ENCODE data around the gene GID8.
A peak's percentile ranks its signal among the peaks of the same experiment; 100 is the strongest.

Gene GID8

DNA sequence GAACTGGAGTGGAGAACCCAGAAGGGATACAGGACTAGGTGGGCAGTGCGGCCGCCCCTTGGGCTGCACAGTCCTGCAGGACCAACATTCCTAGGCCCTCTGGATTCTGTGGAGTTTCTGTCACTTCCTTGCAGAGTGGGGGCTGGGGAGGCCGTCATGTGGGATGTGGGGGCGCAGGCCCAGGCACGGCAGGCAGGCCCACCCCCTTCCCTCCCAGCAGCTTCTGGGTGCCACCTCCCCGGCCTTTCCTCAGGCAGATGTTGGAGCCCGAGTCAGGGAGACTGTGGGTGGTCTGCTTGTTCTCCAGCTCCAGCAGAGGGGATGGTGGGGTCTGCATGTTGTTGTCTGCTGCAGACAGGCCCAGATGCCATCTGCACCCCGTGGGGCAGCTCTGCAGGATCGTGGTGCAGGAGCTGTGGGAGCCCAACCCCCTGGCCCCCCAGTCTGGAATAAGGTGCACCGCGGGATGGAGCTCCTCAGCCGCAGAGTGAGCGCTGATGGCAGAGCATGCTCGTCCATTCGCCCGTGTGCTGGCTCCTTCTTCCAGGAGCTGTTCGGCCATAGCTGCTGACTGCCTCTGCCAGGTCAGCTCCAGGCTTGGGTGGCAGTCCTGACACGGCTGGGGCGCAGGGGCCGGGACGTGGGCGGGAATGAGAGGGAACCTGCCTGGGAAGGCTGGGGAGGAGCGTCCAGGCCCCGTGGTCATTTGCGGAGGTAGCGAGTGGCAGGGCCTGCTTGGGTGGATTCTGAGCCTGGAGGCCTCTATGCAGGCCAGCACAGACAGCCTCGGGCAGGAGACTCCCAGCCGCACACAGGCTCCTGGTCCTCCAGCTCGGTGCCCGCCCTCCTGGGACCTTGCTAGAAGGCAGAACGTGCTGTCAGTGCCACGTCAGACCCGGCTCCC lies 32.6 kb downstream of the GID8 start:
- DNase-seq (ENCODE audit: low read depth in 2 of 2), result no peak

DNA sequence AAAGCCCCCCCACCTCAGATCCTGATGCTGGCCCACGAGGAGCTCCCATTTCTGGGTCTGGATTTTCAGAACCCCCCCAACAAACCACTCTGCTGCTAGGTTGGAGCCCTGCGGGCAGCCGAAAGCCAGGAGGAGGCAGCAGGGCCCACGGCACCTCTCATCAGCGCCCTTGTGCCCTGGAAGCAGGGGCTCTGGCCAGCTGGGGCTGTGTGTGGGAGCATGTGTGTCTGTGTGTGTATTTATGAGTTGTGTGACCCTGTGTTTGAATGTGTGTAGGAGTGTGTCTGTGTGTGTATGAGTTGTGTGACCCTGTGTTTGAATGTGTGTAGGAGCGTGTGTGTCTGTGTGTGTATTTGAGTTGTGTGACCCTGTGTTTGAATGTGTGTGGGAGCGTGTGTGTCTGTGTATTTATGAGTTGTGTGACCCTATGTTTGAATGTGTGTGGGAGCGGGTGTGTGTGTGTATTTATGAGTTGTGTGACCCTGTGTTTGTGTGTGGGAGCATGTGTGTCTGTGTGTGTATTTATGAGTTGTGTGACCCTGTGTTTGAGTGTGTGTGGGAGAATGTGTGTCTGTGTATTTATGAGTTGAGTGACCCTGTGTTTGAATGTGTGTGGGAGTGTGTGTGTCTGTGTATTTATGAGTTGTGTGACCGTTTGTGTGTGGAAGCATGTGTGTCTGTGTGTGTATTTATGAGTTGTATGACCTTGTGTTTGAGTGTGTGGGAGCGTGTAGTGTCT lies 33.4 kb downstream of the GID8 start:
- no peak for DNase-seq (ENCODE audit: low read depth in 2 of 2)

DNA sequence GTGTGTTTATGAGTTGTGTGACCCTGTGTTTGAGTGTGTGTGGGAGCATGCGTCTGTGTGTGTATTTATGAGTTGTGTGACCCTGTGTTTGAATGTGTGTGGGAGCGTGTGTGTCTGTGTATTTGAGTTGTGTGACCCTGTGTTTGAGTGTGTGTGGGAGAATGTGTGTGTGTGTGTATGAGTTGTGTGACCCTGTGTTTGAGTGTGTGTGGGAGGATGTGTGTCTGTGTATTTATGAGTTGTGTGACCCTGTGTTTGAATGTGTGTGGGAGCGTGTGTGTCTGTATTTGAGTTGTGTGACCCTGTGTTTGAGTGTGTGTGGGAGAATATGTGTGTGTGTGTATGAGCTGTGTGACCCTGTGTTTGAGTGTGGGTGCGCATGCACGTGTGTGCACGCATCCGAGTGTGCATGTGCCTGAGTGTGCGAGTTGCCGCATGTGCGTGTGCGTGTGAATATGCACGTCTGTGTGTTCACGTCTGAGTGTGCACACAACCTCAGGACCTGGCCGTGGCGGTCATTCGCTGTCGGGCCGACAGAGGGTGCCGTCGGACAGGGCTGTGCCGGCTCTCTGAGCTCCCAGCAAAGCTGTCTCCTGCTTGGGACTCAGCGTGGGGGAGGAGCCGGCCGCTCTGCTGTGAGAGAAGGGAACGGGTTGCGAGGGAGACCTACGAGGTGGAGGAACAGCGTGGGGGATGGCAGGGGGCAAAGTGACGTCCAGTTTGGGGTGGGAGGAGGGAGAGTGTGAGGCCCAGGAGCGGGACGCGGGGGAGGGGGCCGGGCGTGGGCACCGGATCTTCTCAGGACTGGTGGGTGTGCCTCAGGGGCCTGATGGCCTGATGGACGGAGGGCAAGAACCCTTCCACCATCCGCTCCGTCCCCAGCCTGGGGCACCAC lies 34.2 kb downstream of the GID8 start:
- peak; percentile 17 to 31 for DNase-seq (ENCODE audit: low read depth in 2 of 2)

DNA sequence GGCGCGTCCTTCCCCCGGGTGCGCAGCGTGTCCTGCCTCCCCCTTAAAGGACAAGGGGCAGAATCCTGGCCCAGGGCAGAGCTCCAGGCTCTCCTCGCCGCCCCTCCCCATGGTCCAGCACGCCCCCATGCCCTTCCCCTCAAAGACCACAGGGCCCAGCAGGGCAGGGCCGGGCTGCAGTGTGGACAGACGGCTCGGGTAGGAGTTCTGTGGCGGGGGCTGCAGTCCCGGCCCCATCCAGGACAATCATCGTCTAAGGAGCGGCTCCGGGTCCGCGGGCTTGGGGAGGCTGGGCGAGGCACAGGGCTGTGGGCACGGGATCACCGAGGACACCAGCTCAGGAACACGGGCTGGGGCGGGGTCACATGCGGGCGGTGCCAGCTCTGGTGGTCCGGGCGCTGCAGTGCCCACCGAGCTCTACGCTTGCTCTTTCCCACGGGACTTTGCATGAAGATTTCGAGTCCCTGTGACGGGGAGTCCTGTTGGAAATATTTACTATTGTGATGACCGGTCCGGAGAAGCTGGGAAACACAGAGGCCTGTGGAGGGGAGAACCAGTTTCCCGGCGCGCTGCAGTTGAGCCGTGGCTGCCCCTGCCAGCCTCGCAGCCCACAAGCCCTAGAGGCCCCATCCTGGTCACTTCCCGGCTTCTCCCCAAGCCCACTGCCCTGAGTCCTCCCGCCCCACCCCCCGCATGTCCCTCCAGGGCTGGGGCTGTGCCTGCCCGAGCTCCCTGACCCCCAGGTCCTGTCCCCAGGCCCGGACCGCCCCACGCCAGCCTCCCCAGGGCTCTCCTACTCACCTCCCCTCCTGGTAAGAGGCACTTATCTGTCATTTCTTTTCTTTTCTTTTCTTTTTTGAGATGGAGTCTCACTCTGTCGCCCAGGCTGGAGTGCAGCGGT lies 35.1 kb downstream of the GID8 start:
- no peak for DNase-seq (ENCODE audit: low read depth in 2 of 2)

DNA sequence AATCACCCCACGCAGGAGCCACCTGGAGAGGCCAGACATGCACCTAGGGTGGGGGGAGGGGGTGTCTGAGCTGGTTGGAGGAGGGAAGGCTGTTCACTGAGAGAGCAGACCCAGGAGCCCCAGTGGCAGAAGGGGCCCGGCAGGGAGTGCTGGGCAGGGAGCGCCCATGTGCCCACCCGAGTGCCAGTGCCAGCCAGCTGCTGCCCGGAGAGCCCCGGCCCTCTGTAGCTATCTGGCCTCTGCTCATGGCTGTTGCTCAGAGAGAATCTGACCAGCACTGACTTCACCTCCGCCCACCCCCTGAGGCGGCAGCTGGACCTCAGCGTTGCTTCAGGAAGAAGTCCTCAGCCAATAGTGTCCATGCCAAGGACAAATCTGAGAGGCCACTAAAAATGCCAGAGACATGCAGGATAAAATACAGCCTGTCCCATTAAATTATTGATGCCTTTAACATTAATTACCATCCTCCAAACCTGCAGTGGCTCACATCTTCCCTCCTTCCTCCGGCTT lies 37.4 kb downstream of the GID8 start:
- DNase-seq (ENCODE audit: low read depth in 2 of 2), result no peak

DNA sequence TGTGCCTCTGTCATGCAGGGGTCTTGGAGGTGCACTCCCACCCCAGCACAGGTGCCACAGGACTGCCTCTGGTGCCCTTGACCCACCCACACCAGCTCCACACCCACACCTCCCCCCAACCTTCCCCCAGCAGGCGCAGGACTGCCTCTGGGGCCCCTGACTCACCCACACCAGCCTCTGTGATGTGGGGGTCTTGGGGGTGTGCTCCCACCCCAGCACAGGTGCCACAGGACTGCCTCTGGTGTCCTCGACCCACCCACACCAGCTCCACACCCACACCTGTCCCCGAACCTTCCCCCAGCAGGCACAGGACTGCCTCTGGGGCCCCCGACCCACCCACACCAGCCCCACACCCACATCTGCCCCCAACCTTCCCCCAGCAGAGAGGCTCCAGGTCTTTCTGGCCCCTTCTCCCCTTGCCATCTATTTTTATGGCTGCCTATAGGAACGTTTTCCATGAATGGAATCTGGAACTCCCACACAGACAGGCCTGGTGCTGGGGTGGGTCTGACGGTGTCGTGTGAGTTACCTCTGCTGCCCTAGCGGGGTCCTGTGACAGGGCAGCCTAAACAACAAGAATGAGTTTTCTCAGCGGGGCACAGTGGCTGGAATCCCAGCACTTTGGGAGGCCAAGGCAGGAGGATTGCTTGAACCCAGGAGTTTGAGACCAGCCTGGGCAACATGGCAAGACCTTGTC lies 38.0 kb downstream of the GID8 start:
- DNase-seq (ENCODE audit: low read depth in 2 of 2), result no peak

DNA sequence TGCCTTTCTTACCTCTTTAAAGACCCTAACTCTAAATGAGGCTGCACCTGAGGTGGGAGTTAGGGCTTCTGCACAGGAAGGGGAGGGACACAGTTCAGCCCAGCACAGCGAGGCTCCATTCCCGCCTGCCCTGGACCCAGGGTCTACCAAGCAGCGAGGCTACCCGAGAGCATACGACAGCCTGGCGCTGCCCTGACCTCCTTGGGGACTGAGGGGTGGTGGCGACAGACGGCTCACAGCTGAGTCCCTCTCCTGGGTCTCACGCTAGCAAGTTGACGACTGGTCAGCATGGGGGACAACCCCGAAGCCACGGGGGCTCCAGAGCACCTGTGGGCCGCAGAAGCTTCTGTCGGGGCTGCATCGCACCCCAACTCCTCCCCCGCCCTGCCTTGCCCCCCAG lies 38.9 kb downstream of the GID8 start:
- no peak for DNase-seq (ENCODE audit: low read depth in 2 of 2)

DNA sequence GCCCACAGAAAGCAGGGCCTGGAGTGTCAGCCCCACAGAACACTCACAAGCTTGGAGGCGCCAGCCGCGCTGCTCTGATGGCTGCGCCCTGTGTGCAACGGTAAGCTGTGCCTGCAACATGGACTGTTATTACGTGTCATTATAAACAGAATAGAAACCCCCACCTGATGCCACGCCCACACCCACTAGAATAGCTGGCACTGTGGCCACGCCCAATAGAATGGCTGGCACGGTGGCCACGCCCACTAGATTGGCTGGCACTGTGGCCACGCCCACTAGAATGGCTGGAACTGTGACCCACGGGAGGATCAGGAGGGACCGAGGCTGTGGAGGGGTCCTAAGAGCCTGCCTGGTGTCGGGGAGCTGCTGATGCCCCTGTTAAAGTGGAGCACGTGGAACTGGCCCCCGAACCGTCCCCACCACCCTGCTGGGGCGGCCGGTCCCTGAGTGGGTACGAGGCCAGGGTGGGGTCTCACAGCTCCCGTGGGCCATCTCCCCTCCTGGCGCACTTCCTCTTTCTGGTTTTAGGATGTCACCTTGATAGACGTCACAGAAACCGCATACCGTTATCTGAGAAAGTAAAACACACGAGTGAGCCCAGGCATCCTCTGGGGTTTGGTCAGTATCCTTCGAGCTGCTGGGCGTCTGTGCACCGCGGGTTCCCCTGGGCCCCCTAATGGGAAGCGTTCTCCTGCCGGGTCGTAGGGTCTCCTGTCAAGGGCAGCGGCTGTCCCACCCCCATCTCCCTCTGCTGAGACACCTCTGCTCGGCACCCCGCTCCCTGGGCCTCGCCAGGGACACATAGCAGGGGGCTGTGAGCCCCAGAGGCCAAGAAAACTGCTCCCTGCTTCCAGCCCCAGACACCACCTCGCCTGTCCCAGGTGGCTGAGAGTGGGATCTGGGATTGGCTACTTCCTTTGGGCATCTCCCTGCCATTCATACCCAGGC lies 39.9 kb downstream of the GID8 start:
- DNase-seq (ENCODE audit: low read depth in 2 of 2), result no peak

DNA sequence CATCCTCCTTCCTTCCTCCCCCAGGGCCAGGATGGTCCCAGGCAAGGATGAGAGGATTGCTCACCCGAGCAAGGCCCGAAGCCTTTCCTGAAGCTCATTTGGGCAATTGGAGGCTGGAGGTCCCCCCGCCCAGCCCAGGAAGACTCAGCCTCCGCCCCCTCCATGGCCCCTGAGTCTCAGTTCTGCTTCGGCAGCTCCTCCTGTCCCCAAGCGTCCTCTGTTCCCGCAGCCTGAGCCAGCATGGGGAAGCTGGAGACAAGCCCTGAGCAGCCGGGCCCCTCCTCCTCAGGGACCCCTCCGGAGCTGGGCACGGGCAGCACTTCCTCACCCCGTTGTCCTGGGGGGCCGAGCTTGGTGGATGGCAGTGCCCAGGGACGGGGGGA lies 40.6 kb downstream of the GID8 start:
- DNase-seq (ENCODE audit: low read depth in 2 of 2), result no peak

DNA sequence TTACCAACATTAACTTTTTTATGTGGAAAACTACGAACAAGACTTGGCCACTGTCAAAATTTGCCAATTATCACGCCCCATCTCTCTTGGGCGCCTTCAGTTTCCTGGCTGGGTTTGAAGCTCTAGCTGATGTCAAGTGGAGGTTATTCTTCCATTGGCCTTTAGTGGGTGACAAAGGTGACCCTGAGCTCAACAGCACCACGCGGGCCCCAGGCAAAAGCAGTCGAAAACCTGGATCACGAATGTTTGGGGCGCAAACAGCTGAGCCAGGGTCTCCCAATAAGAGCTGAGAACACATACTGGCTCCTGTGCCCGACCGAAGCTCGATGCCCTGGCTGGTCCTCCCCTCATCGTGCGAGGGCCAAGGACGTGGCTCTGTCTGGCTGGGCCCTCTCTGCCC lies 41.4 kb downstream of the GID8 start:
- no peak for DNase-seq (ENCODE audit: low read depth in 2 of 2)

DNA sequence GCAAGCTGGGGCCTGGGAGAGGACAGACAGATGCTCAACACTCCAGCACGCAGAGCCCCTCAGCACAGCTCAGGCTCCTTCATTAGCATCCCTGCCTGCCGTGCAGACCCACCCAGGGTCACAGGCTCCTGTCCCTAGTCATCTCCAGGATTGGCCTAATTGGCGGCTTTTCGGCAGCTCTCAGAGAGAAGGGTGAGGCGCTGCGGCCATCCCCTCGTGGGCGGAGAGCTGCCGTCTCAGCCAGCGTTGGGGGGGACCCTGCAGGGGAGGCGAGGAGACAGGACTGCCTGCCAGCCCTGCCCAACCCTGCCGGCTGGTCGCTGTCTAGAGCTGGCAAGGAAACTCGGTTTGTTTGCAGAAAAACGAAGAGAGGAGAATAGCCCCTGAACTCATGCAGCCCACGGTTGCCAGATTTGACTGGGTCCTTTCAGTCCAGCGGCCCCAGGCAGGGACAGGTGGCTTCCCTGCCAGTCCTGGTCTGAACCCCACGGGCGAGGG lies 42.0 kb downstream of the GID8 start:
- no peak for DNase-seq (ENCODE audit: low read depth in 2 of 2)

DNA sequence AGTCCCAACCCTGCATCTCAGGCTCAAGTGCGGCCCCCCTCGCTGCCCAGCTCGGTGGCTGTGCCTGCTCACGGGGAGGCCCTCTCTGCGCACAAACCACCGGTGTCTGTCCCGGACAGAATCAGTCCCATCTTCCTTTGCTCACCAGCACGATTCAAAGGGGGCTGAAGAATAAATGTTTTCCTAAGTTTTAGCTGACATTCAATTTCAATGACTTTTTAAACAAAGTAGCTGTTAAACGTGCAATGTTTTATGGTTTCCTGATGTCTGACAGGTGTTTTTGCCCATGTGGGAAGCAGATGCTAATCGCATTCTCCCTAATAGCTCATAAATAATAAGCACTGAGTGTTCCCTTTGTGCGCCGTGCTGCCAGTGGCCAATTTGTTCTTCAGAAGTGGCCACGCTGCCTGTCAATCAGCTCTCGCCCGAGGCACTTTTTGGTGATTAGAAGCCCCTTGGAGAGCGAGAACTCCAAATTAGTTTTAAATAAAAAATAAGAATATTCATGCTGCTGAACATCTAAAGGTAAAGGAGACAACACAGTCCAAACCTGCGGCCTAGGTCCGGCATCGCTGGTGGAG lies 42.5 kb downstream of the GID8 start:
- no peak for DNase-seq (ENCODE audit: low read depth in 2 of 2)

DNA sequence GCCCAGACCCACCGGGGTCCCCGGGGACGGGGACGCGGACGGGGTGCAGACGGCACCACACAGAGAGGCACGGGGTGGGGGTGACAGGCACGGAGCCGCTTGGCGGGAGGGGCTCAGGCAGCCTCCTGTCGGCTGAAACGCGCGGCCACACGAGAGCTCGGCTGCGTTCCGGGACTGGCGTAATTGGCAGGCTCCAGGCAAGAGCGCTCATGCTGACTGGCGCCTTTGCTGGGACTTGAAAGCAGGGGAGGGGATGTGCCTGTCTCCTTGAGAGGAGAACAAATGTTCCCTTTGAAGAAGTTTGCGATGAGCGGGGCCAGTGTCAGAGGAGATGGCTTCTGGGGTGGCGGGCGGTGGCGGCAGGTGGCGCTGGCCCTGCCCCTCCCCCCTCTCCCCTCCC lies 43.0 kb downstream of the GID8 start:
- DNase-seq (ENCODE audit: low read depth in 2 of 2), result no peak

DNA sequence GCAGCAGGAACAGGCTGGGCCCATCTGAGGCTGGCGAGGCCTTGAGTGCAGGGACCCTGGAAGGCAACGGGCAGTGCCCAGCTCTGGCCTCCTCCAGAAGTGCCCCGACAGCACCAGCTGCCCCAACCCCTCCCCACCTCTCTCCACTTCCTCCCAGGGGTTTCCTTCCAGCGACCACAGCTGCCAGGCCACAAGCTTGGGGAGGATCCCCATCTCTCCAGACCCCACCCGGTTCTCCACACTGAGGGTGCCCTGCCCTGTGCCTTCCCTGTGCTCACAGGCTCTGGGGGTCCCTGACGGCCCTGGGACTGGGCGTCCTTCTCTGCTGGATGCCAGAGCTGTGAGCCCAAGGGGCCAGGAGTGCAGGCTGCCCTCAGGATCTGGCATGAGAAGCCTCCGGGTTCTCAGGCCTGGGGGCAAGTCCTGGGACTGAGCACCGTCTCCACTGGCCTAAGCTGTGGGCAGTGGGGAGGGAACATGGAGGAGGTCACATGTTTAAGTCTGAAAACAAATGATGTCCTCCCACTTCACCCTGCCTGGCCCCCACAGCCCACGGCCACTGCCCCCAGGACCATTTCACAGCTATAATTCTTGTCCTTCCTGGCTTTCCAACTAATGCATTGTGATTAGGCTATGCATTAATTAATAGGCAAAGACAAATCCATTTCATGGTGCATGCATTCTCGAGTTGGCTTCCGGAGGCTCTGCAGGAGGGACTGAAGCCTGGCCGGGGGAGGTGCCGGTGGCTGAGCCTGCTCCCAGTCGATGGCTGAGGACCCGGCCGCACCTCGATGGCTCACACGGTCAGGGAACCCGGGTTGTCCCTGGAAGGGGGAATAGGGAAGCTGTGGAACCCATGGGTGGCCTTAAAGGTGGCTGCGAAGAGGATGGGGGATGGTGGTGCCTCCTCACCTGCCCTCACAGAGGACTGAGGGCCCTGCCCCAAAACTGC lies 44.5 kb downstream of the GID8 start:
- DNase-seq (ENCODE audit: low read depth in 2 of 2), result no peak

DNA sequence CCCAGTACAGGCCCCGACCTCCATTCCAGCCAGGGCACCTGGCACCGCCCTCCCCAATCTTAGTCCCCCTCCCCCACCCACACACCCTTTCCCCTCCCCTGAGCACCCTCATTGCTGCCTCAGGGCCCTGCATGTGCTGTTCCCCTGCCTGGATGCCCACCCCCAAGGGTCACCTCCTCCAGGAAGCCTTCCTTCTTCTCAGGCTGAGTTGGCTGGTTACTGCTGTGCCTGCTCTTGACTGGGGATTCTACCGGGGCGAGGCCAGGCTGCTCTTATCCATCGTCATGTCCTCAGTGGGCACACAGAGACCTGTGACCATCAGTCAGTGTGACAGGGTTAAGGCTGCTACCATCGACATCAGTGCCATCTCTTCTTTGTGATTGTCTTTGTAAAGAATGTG lies 45.3 kb downstream of the GID8 start:
- DNase-seq (ENCODE audit: low read depth in 2 of 2), result no peak

DNA sequence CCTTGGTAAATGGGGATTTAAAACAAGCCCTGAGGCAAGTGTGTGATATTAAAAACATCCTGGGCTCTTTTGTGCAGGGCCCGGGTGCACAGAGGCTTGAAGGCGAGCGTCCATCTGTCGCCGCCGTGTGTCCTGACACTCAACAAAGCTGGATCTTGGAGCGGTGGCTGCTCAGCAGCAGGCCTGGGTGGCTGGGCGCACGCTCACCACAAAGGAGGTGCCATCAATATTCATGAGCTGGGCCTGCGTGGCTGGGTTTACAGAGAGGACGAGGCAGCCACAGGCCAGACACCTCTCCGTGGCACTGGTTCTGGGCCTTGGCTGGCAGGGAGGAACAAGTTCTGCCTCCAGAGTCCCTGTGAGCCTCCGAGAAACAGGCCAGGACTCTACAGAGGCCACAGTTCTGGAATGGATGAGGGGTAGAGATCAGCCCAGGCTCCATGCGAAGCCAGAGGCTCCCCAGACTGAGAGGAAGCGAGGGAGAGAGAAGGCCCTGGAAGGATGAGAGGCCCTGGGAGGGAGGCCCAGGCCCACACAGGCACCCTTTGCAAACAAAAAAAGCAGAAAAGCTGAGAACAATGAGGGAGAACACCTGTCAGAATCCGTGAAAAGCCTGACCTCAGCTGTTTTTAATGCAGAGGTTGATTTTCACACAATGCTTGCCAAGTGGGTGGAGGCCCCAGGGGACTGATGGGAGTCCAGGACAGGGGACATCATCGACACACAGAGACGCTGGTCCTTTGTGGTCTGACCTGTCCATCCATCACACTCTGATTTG lies 46.9 kb downstream of the GID8 start:
- no peak for DNase-seq (ENCODE audit: low read depth in 2 of 2)

DNA sequence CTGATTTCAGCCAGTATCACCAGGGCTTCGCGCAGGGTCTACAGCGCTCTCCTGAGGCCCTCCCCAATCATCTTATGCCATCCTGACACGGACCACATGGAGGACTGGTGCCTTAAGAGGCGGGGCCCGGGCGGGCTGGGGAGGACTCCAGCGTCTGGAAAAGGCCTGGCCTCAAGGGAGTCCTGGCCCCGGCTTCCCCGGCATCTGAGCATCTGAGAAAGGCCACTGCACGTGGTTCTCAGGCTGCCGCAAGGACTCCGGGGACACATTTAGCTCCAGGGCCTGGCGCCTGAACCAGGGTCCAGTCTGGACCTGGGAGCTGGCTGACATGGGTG lies 47.5 kb downstream of the GID8 start:
- DNase-seq (ENCODE audit: low read depth in 2 of 2), result no peak

Measured in fibroblast of skin of left biceps (primary cell).